GM10266 (cell line): ENCODE data around the gene MYPN.
"Not testable (repeated sequence)": the region's sequence is repeated elsewhere in the genome, so short reads cannot be mapped to it uniquely, and the experiment has no call there.

Experiments used
- DNase-seq: peaks from one replicate; pipeline ENCODE4 v3.0.0; 2012; ENCODE audit errors: extremely low spot score
- TF ChIP-seq, protein P1 (sequence below): IDR thresholded peaks from 2 replicates; pipeline ENCODE4 v1.5.1; 2012; ENCODE audit warnings: mild to moderate bottlenecking, low read depth; ENCODE audit not compliant: control insufficient read depth, insufficient read depth; ENCODE audit errors: missing control alignments

The MYPN gene

DNA sequence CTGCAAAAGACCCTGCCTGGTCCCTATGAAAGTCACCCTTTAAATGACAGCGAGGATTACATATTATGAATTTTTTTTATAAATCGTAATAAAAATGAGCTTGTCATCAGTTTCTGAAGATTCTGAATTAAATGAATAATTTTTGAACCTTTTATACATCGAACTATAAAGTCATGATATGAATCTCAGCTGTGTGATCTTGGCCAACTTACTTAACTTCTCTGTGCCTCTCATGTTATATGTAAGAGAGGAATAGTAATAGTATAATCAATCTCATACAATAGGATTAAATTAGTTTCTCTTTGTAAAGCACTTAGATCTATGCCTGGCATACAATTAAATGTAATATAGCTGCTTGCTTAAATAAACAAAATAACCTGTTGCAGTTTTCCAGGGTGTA, 127.9 kb downstream of the MYPN start:
- TF ChIP-seq, protein P1, sequence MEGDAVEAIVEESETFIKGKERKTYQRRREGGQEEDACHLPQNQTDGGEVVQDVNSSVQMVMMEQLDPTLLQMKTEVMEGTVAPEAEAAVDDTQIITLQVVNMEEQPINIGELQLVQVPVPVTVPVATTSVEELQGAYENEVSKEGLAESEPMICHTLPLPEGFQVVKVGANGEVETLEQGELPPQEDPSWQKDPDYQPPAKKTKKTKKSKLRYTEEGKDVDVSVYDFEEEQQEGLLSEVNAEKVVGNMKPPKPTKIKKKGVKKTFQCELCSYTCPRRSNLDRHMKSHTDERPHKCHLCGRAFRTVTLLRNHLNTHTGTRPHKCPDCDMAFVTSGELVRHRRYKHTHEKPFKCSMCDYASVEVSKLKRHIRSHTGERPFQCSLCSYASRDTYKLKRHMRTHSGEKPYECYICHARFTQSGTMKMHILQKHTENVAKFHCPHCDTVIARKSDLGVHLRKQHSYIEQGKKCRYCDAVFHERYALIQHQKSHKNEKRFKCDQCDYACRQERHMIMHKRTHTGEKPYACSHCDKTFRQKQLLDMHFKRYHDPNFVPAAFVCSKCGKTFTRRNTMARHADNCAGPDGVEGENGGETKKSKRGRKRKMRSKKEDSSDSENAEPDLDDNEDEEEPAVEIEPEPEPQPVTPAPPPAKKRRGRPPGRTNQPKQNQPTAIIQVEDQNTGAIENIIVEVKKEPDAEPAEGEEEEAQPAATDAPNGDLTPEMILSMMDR: no peak
- DNase-seq: no peak

DNA sequence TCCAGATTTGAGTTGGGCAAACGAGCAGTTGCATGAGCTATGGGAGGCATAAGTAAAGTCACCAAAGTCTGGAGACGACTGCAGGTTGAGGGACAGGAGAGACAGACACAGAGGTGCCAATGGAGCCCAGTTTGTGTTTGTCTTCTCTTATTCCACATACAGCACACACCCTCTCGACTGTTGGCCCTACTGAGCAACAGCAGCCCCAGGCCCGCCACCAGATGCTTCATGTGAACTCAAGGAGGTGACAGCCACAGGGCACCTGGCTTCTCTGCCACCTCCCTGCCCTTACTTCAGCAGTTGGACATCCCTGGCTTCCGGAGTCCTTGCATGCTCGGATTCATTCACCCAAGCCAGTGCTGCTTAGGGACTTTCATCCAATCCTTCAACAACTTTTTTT, 129.1 kb downstream of the MYPN start:
- TF ChIP-seq, protein P1: no peak
- no peak for DNase-seq

DNA sequence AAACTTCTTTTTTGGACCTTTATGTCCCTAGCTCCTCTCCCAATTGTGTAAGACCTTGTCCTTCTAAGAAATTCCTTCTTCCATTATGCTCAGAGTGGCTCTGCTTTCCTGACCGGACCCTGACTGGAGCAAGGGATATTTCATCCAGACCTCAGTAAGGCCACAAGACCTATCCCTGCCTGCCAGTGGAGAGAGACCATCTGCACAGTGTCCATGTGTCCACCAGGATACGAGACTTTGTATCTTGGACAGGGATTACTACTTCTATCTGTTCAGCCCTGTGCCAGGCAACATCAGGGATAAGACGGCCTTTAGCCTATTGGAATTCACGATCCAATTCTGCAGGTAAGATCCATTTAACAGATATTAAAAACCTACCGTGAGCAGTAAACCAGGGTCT, 129.8 kb downstream of the MYPN start:
- TF ChIP-seq, protein P1: no peak
- no peak for DNase-seq

DNA sequence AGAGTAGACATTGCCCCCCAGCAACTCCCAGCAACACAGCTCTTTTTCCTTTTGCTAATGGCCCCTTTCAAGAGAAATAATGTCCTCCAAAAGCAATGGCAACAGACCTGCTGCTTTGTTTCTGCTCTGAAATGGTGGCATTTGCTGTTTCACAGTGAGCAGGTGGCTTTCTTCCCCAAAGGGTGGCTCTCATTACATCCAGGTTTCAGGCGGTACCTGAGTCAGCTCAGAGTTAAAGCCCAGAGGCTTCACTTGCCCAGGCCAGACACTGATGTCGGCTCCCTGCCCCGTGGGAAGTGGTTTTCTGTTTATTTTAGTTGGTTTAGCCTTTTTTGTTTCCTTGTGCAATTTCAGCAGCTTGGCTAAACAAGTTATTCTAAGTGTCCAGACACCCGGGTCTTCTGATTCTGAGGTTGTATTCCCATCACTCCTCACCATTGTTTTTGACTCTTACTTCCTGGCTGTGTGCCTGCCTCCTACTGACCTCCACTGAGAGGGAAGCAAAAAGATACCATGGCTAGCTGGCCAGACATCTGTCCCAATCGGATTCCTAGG, 130.4 kb downstream of the MYPN start:
- no peak for DNase-seq
- TF ChIP-seq, protein P1: no peak

DNA sequence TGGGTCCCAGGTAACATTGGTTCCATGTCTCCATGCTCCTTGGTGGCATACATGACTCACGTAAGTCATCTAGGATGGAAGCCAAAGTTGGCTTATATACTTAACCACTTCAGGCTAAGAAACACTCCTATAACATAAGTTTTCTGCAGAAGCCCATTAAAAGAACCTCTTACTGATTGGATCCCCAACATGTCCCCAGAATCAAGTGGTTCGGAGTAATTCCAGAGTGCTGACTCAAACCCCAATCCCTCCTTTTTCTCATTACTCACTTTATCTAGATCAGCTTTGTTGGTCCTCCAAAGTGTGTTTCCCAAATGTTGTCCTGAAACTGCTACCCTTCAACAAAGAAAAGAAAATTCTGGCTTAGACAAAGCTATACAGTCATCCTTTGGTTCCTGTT, 132.8 kb downstream of the MYPN start:
- TF ChIP-seq, protein P1: no peak
- DNase-seq: no peak

DNA sequence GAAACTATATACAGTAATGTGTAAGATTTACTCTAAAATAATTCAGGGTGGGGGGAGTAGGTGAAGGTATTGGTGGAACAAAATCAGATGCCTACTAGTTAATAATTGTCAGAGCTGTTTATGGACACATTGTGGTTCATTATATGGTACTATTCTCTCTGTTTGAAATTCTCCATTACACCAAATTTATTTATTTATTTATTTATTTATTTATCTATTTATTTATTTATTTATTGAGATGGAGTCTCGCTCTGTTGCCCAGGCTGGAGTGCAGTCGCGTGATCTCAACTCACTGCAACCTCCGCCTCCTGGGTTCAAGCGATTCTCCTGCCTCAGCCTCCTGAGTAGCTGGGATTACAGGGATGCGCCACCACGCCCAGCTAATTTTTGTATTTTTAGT, 137.1 kb downstream of the MYPN start:
- not testable (repeated sequence) for DNase-seq

DNA sequence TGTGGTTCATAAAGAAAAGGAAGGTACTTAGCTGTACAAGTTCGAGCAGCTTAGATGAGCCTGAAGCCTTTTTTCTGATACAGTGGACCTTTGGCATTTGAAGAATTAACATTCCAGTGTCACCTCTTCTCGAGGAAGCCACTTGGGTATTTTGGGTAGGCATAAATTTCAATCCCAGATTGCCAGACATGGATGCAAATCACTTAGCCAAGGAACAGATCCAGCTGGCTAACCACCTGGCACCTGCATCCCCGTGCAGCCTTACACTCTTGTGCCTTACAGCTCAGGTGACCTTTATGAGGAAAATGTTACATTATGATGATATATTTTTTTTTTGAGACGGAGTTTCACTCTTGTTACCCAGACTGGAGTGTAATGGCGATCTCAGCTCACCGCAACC, 138.6 kb downstream of the MYPN start:
- DNase-seq: no peak
- TF ChIP-seq, protein P1: no peak

DNA sequence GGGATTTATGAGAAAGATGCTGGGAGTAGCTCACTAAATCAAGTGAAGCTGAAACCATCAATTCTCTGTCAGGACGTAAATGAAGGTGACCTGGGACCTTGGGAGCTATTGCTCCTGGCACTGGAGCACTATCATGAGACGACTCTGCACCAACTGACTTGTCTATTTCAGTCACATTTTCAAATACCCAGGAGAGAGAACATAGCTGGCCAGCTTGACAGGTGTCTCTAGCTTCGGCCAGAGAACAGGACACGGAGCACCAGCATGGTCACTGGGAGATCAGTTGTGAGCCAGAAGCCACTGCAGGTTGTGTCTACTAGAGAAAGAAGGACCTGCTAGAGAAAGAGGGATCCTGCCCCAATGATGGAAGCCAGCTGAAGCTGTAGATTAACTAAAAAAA, 140.0 kb downstream of the MYPN start:
- DNase-seq: no peak
- TF ChIP-seq, protein P1: no peak
